ENCODE measurements around the gene PSMA7. TPM values are rescaled to one million over a fixed set of nuclear protein-coding genes. Genes with fewer than 3 reads are reported as not detected.

PSMA7 gene
- total and polyA plus RNA-seq, 2 donors from 2014 or later = 190 to 315 TPM

DNA sequence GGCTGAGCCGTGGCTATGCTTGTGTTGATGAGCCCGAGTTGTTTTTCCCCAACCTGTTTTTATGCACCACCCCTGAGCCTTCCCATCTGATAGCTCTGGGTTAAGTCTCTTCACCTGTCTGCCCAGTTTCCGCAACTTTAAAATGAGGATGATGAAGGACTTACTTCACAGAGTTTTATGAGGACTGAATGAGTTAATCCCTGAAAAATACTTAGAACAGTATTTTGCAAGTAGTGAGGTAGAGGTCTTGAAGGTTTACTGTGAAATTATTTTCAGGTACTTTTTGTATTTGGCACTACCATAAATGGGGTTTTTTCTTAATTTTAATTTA is 42.9 kb upstream of the PSMA7 start:
- DNase-seq (no peak), FAIRE-seq (no peak)
- peaks cover 0 to 6% (median 0%) of the 10 kb centered on the region in 3 donors for H3K4me1 ChIP-seq (ENCODE audit: control insufficient read depth in 2 of 3, insufficient read depth in 2 of 3, low read depth in 1 of 3, low read length in 3 of 3)
- H3K9ac ChIP-seq (ENCODE audit: low read length in 3 of 3) = no peak overlapping the region
- no peaks in the 10 kb centered on the region for H3K36me3 ChIP-seq (ENCODE audit: control insufficient read depth in 2 of 3, insufficient read depth in 3 of 3, low read length in 3 of 3)
- no peak overlapping the region for H3K27ac ChIP-seq (ENCODE audit: low read depth in 2 of 2, low read length in 2 of 2)
- no peaks in the 10 kb centered on the region for H3K27me3 ChIP-seq (ENCODE audit: control insufficient read depth, insufficient read depth, low read length)
- no peak overlapping the region for H3K4me3 ChIP-seq (ENCODE audit: low read length in 3 of 3)
- intact Hi-C loops (cut with DNase I) = no loop called here
- no peaks in the 10 kb centered on the region for H3K9me3 ChIP-seq (ENCODE audit: control insufficient read depth in 2 of 3, insufficient read depth in 1 of 3, low read length in 3 of 3)
- TF ChIP-seq, protein P1, sequence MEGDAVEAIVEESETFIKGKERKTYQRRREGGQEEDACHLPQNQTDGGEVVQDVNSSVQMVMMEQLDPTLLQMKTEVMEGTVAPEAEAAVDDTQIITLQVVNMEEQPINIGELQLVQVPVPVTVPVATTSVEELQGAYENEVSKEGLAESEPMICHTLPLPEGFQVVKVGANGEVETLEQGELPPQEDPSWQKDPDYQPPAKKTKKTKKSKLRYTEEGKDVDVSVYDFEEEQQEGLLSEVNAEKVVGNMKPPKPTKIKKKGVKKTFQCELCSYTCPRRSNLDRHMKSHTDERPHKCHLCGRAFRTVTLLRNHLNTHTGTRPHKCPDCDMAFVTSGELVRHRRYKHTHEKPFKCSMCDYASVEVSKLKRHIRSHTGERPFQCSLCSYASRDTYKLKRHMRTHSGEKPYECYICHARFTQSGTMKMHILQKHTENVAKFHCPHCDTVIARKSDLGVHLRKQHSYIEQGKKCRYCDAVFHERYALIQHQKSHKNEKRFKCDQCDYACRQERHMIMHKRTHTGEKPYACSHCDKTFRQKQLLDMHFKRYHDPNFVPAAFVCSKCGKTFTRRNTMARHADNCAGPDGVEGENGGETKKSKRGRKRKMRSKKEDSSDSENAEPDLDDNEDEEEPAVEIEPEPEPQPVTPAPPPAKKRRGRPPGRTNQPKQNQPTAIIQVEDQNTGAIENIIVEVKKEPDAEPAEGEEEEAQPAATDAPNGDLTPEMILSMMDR (IDR thresholded peaks at IDR 0.05; ENCODE audit: borderline replicate concordance, extremely low read depth, insufficient read depth) = no peak

DNA sequence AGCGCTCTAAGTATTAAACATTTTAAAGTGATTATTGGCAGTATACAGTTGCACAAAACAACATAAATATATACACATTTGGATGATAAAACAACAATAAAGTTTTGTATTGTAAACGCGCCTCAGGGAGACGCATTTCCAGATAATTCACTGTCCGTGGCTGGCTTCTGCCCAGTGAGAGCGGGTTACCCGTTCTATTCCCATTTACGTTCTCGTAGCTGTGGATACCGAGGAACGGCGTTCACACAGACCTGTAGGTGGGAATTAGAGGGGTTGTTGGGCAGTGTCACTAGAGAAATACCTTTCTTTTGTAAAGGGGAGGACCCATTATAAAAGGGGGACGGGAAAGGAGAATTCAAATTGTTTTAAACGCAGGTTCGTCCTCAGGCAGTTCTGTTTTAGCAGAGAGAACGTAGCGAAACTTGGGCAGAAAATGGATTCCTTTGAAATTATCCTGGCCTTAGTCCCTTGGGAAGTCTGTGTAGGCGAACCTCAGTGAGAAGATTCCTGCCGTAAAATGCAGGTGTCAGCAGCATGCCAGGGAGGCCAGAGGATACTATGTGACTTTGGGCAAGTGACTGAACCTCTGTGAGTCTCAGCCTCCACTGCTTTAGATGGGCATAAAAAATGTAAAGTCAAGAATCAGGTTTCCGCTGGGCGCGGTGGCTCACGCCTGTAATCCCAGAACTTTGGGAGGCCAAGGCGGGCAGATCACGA is 40.4 kb upstream of the PSMA7 start:
- intact Hi-C loops (cut with DNase I) = no loop called here

GRCh38 chr20:62182469-62183425 is 39.6 kb upstream of the PSMA7 start, which contains the start of gene MTG2:
Gene MTG2, plus strand, starts transcription at chr20:62183028. Its CDS starts 10,393 bp downstream, at chr20:62193421.
- H3K9me3 ChIP-seq (ENCODE audit: control insufficient read depth in 2 of 3, insufficient read depth in 1 of 3, low read length in 3 of 3) = no peaks in the 10 kb centered on the region
- peaks cover 0 to 6% (median 0%) of the 10 kb centered on the region in 3 donors for H3K4me1 ChIP-seq (ENCODE audit: control insufficient read depth in 2 of 3, insufficient read depth in 2 of 3, low read depth in 1 of 3, low read length in 3 of 3)
- FAIRE-seq (no peak), DNase-seq (peak; percentile 96 to 99 (median 98))
- H3K27me3 ChIP-seq (ENCODE audit: control insufficient read depth, insufficient read depth, low read length) = no peaks in the 10 kb centered on the region
- H3K9ac ChIP-seq (ENCODE audit: low read length in 3 of 3) = peak within 1 kb of the TSS; percentile 83 to 95 (median 90)
- intact Hi-C loops (cut with DNase I) = no loop called here
- peak within 1 kb of the TSS; percentile 92 to 93 for H3K27ac ChIP-seq (ENCODE audit: low read depth in 2 of 2, low read length in 2 of 2)
- TF ChIP-seq, protein P1 (IDR thresholded peaks at IDR 0.05; ENCODE audit: borderline replicate concordance, extremely low read depth, insufficient read depth) = peak; percentile 7
- peaks cover 0 to 8% (median 5%) of the 10 kb centered on the region in 3 donors for H3K36me3 ChIP-seq (ENCODE audit: control insufficient read depth in 2 of 3, insufficient read depth in 3 of 3, low read length in 3 of 3)
- H3K4me3 ChIP-seq (ENCODE audit: low read length in 3 of 3) = peak within 1 kb of the TSS; percentile 92 to 97 (median 94)

More for the DNA sequence above, 40.4 kb upstream of the PSMA7 start:
- Histone ChIP-seq H3K4me1 (ENCODE audit: control insufficient read depth in 2 of 3, insufficient read depth in 2 of 3, low read depth in 1 of 3, low read length in 3 of 3) (peaks cover 0 to 6% (median 0%) of the 10 kb centered on the region in 3 donors), H3K4me3 (ENCODE audit: low read length in 3 of 3) (peak overlapping the region; percentile 92 to 97 (median 94)), H3K27ac (ENCODE audit: low read depth in 2 of 2, low read length in 2 of 2) (peak overlapping the region in 1 of 2 donors; percentile 93), H3K9me3 (ENCODE audit: control insufficient read depth in 2 of 3, insufficient read depth in 1 of 3, low read length in 3 of 3) (no peaks in the 10 kb centered on the region), H3K36me3 (ENCODE audit: control insufficient read depth in 2 of 3, insufficient read depth in 3 of 3, low read length in 3 of 3) (peaks cover 0 to 8% (median 5%) of the 10 kb centered on the region in 3 donors), H3K27me3 (ENCODE audit: control insufficient read depth, insufficient read depth, low read length) (no peaks in the 10 kb centered on the region), H3K9ac (ENCODE audit: low read length in 3 of 3) (peak overlapping the region; percentile 83 to 92 (median 90))
- TF ChIP-seq, protein P1 (IDR thresholded peaks at IDR 0.05; ENCODE audit: borderline replicate concordance, extremely low read depth, insufficient read depth) = no peak
- FAIRE-seq = no peak
- DNase-seq = peak in 1 of 5 donors; percentile 15
